Measurements from ENCODE around the gene TSGA10.

TSGA10 gene

DNA sequence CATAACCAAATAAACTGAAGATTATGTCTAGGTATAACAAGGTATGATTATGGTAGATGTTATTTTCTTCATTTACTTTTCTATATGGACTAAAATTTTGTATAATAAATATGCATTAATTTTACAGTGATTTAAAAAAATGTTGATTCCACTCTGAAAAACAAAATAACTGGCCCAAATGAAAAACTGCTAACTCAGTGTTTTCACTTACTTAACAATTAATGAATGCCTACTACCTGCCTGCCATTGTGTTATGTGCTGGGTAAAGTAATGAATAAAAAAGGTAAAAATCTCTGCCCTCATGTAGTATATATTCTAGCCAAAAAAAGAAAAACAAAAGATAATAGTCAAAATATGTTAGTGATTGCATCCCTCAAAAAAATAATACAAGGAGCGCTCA lies 42.8 kb downstream of the TSGA10 start:
- DNase-seq (ENCODE audit: extremely low read depth, low read depth), result no peak

GRCh38 chr2:99111236-99111635 lies 43.5 kb downstream of the TSGA10 start:
- DNase-seq (ENCODE audit: extremely low read depth, low read depth), result no peak
- TF ChIP-seq, protein P1, sequence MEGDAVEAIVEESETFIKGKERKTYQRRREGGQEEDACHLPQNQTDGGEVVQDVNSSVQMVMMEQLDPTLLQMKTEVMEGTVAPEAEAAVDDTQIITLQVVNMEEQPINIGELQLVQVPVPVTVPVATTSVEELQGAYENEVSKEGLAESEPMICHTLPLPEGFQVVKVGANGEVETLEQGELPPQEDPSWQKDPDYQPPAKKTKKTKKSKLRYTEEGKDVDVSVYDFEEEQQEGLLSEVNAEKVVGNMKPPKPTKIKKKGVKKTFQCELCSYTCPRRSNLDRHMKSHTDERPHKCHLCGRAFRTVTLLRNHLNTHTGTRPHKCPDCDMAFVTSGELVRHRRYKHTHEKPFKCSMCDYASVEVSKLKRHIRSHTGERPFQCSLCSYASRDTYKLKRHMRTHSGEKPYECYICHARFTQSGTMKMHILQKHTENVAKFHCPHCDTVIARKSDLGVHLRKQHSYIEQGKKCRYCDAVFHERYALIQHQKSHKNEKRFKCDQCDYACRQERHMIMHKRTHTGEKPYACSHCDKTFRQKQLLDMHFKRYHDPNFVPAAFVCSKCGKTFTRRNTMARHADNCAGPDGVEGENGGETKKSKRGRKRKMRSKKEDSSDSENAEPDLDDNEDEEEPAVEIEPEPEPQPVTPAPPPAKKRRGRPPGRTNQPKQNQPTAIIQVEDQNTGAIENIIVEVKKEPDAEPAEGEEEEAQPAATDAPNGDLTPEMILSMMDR (IDR thresholded peaks at IDR 0.05; ENCODE audit: low read depth, low read length), result no peak

More for the DNA sequence above, 42.8 kb downstream of the TSGA10 start:
- TF ChIP-seq, protein P1 (IDR thresholded peaks at IDR 0.05; ENCODE audit: low read depth, low read length), result no peak

GRCh38 chr2:99106913-99107312 lies 47.8 kb downstream of the TSGA10 start:
- no peak for DNase-seq (ENCODE audit: extremely low read depth, low read depth)
- TF ChIP-seq, protein P1 (IDR thresholded peaks at IDR 0.05; ENCODE audit: low read depth, low read length), result no peak

GRCh38 chr2:99104006-99104405 lies 50.7 kb downstream of the TSGA10 start:
- DNase-seq (ENCODE audit: extremely low read depth, low read depth), result no peak
- TF ChIP-seq, protein P1 (IDR thresholded peaks at IDR 0.05; ENCODE audit: low read depth, low read length), result no peak

DNA sequence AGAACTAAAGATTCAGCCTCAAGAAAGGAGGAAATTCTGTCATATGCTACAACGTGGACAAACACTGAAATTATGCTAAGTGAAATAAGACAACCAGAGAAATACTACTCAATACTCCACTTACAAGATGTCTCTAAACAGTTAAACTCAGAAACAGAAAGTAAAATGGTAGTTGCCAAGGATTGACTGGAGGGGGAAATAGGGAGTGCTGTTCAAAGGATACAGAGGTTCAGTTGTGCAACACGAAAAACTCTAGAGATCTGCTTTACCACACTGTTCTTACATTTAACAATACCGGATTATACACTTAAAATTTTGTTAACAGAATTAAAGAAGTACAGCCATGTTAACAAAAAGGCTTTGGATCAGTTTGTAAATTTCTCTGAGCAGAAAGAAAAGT lies 53.0 kb downstream of the TSGA10 start:
- TF ChIP-seq, protein P1 (IDR thresholded peaks at IDR 0.05; ENCODE audit: low read depth, low read length), result no peak

GRCh38 chr2:99096728-99097127 lies 58.0 kb downstream of the TSGA10 start:
- no peak for DNase-seq (ENCODE audit: extremely low read depth, low read depth)
- TF ChIP-seq, protein P1 (IDR thresholded peaks at IDR 0.05; ENCODE audit: low read depth, low read length), result no peak

More for the DNA sequence above, 53.0 kb downstream of the TSGA10 start:
- no peak for DNase-seq (ENCODE audit: extremely low read depth, low read depth)

- TF ChIP-seq, protein P1 (IDR thresholded peaks at IDR 0.05; ENCODE audit: low read depth, low read length), result no peak
- DNase-seq (ENCODE audit: extremely low read depth, low read depth), result no peak
These were observed 66.7 kb downstream of the TSGA10 start for GRCh38 chr2:99088017-99088416.
